Mesenteric fat pad (tissue), 1 donor: Measurements from ENCODE around the gene NAV2. TPM values are rescaled to one million over a fixed set of nuclear protein-coding genes. Genes with fewer than 3 reads are reported as not detected.

Experiments
- DNase-seq: peaks from one replicate; pipeline ENCODE4 v3.0.0-alpha.2; 2020; ENCODE audit warnings: low spot score
- total RNA-seq: library from RNA; stranded (reverse); fragmentation: NEBNext Ultra II Directional; extraction: Animal tissue kit (Norgen Biotek cat#: 25700); gene quantifications from one replicate; pipeline ENCODE4 v1.2.1, GENCODE V29; 2021
- donor health status: DM: yes; HTN: yes; CAD: no.

NAV2 gene
- total RNA-seq, 1 donor from 2014 or later = 13.7 TPM

DNA sequence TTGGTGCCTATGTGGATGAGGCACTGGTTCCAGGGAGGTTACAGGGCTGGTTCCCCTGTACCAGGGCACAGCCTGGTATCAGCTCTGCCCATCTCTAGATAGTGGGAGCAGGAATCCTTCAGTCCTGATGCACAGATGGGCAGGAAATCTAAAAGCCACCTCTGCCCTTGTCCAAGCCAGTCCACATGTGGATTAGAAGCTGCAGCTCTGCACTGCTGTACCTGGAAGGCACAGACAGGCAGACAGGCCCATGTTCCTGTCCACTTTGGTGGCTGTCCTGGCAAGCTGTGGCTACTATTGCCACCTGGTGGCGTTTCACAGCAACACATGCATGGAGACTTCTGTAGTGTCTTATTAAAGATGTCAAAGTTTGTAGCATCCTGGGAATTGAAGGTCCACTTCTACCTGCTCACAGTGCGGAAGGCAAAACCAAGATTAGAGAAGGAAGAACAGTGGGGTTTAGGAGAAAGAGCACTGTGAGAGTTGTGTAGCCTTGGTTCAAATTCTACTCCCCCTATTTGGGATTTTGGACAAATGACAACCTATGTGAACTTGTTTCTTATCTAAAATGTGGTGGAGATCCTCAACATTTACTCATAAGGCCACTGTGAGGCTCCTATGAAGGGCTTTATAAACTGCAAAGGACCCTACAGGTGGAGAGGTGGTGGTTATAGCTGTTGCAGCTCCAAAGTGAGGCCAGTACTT is 30.1 kb downstream of the NAV2 start:
- no peak for DNase-seq

DNA sequence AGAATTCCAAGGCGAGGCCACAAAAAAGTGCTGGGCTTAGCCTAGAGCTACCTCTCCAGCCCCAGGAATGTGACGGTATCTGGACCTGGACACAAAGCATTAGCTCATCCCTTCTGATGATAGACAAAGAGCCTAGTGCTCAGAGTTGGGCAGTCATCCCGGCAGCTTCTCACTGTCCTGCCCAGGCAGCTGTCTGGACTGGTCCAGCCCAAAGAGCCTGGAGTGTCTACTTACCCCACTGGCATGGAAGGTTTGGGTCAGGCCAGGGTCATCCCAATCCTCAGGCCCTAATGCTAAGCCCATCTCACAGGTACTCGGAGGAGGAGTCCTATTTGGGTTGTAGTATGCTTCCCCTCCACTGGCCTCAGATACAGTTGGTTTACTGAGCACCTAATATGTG is 31.0 kb downstream of the NAV2 start:
- no peak for DNase-seq

DNA sequence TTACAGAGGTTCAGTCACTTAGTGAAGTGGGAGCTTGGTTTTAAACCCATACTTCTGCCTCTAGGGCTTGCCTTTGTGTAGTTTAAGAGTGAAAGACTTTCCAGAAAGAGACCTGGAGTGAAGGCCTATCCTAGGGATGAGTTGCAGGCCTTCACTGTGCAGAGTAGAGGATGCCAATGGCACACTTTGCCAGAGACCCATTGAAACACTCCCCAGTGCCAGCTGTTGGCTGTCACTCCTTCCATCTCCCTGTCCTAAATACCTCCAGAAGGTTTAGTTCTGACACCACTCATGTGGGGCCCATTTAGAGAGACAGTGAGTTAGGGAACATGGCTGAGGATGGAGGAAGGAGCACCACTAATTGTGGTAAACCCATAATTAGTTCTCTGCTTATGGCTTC is 31.5 kb downstream of the NAV2 start:
- no peak for DNase-seq

DNA sequence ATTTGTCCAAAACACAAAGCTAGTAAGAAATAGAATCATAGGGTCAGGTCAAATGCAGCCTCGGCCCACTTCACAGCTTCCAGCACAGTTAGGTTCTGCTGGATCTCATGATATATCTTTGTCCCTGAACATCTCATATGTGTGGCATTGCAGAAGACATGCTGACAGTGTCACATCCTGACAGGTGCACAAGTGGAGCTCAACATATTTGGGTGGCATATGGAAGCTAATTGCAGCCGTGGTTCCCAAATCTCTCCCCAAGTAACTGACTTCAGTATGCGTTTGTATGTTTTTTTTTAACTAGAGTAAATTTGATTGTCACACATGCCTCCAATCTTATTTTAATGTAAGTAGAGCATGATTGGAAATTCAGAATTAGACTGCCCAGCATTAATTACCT is 33.4 kb downstream of the NAV2 start:
- DNase-seq = no peak

DNA sequence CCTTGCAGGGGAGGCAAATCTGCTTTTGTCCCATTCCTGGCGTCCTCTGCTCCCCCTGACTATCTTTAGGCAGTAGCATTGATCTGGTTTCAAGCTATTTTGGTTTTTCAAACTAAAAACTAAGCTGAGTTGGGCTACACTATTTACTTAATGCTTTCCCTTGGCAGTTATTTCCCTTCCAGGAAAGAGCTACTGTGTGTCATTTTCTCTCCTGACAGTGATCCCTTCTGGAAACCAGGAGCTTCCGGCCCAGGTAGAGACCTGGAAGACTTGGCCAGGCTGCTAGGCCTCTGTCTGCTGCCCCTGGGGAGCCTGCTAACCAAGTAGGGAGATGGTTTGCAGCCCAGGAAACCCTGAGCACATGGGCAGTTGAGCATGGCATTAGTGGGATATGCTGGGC is 35.0 kb downstream of the NAV2 start:
- DNase-seq = no peak

DNA sequence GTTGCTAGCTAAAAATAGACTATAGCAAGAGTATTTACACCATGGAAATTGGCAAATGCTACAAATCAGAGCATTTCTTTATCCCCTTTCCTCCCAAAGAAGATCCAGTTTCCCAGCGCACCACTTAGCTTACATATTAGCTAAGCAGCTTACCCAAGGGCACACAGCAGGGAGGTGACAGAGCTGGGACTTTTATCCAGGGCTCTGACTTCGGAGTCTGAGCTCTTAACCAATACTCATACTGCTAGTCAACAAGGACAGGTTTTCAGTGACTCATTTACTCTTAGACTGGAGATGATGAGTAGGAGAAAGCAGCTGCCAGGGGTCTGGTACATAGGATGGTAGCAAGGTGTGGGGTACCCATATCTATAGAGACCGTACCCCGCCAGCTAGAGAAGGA is 38.4 kb downstream of the NAV2 start:
- no peak for DNase-seq

DNA sequence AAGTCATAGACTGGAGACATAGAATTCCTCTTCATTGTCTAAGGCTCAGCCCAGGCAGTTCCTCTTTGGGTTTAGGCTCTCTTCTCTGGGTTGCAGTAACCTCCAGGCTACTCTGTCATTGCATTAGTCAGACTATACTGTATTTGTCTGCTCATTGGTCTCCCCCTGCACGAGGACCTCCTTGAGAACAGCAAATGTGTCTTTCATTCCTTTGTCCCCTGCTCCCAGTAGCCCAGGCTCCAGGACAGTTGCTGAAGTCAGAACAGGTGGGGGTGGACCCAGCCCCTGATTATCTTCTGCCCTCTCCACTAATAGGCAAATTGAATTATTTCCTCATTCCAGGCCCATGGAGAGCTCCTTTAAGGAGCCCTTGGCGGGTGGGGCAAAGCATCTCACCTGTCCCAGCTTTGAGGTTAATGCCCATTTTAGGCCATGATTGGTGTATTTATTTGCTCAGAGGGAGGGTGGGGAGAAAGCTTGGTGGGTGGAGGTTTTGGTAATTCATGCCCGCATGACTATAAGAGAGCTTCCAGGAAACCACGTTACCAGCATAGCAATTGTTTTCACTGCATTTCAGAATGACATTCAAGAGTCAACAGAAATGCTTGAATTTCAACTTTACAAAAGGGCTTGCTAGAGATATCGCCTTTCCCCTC is 40.9 kb downstream of the NAV2 start:
- DNase-seq = no peak

DNA sequence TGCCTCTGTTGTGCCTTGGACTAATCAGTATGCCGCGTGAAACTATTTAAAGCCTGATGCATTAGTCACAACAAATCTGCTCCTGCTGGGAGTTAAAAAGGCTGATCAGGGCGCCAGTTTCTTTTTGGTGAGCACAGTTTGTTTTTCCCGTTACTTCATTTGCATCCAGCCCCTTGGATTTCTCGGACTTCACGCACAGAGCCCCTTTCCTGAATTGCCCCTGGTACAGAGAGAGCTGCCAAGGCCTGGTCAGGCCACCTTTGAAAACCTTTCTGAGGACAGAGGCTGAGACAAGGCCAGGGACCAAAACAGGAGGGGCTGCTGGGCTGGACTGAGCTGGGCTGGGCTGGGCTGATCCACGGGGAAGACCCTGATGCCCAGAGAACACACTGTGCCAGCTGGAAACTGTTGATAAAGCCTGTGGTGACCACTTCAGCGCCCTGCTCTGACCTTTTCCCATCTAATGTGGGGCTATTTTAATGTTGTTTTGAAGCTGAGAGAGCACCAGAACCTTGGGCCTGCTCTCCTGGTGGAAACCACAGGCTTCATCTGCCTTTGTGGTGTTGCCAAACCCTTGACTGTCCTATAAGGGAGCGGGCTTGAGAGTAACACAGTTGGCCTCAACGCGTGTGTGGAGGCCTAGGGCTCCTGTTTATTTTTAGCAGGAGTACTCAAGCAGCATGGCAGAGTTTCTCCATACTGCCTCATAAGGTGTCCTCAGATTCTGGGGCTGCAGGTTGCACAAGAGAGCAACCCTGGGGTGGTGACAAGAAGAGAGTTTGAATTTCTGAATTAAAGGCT is 44.2 kb downstream of the NAV2 start:
- DNase-seq = no peak

DNA sequence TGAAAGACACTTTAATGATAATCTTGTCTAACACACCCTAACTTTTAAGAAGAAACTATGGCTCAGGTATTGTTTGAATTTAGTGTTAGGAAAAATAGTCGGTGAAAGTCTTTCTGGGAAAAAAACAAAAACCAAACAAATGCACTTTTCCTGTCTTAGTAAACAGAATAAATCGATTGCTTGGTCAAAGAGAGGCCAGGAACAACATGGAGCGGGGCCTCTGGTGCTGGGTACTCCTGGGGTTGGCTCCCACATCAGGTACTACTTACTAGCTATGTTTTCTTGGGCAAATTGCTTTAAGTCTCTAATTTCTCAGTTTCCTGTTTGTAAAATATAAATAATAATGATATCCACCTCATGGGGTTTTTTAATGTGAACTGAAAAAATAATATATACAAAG is 46.8 kb downstream of the NAV2 start:
- no peak for DNase-seq

DNA sequence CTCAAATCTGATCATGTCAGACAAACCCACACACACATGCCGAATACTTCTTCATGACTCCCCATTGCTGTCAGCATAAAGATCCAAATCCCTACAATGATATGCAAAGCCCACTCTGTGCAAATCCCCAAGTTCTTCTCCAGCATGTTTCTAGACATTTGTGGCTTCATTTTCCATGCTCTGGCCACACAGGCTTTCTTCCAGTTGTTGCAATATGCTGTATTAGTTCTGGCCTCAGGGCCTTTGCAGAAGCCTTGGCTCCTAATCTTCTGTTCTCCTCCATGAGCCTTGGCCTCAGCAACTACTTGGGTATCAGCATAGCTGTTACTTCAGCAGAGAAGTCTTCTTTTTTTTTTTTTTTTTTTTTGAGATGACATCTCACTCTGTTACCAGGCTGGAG is 49.6 kb downstream of the NAV2 start:
- no peak for DNase-seq

DNA sequence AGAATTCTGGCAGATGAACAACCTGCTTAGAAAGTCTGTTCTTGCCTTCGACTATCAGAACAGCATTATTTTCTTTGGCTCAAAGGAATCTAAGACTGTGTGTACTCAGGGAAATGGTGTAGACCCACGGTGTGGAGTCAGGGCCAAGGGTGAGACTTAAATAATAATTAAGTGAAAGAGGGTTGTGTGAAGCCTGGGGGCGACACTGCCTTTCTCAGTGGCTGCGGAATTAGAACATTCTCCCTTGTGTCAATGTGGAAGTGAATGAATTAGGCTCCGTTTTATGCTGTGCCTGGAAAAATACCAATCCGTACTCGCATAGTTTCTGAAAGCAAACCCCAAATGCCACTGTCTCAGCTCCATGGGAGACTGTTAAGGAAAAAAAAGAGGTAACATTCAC is 50.7 kb downstream of the NAV2 start:
- no peak for DNase-seq

DNA sequence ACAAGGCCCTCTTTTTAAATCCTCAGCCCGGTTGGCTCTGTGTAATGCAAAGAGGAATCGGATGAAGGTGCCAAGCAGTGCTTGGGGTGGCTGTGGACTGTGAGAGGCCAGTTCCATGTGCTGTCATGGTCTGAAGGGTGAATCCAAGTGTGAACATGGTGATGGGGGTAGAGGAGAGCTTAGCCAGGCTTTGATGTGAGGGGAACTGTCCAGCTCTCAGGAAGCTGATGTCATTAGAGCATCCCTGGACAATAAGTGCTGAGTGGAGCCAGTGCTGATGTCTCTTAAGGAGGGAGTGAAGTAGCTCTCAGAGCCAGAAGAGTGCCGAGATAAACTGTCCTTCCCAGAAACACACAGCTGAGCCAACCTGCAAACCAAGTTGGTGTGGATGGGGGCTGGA is 53.6 kb downstream of the NAV2 start:
- no peak for DNase-seq

DNA sequence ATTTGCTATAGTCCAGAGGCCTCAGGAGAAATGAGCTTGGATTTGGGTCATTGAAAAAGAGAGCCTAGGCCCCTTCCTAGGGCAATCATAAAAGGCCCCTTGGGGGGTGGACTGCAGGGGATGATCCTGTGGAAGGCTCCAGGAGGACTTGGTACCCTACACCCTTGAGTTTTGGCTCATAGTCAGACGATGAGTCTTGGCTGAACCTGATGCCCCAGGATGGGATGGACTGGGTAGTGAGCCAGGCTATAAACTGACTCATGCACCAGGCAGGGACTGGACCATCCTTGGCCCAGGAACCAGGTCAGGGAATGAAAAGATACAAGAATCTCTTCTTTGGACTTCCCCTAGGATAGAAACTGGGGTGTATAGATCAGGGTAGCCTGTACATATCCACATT is 54.2 kb downstream of the NAV2 start:
- DNase-seq = no peak

DNA sequence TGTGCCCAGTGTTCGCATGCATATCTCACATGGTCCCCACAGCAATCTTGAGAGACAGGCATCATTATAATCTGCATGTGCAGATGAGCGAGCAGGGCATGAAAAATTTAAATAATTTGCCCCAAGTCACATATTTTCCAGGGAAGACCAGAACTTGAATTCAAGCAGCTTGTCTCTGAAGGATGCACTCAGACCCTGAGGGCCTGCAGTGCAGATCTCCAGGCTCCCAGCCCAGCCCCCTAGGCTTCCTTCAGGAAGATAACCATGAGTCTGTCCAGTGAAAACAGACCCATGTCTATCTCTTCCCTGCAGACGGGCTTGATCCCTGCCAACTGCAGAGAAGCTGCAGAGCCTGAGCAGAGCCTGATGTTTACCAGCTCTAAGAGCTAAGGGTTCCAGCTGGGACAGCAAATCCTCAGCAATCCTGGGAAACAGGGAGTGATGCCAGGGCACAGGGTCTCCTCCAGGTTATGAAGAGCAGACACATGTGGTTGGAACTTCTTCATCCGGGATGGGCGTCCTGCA is 55.1 kb downstream of the NAV2 start:
- no peak for DNase-seq

DNA sequence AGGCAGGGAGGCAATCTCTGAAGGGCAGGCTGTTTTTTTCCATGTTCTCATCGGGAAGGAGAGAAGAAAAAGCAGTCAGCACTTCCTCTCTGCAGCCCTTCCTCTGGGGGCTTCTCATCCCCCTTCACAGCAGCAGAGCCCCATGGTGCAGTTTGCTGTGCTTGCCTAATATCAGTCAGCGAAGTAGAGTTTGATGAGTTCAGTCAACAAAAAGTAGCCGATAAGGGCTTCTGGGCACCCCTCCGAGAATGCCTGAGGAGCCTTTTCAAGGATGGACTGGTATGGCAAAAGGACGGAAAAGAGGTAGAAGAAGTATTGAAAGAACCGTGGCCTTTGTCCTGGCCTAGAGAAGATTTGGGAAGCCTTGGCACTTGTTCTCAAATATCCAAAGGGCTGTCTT is 55.6 kb downstream of the NAV2 start:
- no peak for DNase-seq

DNA sequence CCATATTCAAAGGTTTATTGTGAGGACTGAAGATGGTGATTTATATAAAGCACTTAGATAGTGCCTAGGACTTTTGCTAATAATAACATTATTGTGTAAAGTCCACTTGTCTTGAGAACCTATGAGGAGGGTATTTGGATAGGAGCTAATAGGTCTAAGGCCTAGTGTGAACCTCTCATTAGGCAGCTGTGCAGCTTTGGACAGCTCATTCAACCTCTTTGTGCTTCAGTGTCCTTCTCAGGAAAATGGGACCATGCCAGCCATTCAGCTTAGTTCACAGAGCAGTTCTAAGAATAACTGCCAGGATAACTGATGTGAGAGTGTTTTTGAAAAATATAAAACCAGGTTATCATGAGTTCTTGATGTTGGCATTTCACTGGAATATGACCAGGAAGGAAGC is 56.2 kb downstream of the NAV2 start:
- no peak for DNase-seq

DNA sequence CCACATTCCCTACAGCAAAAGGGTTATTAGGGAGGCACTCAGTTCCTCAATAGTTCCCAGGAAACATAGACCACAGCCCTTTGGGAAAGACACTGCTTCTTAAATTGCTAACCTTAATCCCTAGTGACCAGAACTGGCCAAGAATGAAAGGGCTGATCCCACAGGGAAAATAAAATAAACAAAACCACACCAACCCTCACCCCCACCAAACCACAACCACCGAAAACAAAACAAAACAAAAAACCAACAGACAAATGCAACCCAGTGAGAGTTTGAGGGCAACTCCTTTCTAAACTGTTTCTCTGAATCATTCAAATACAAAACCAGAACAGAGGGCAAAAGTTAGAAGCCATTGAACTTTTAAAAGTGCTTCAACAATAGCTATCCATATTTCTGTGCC is 57.2 kb downstream of the NAV2 start:
- DNase-seq = no peak

DNA sequence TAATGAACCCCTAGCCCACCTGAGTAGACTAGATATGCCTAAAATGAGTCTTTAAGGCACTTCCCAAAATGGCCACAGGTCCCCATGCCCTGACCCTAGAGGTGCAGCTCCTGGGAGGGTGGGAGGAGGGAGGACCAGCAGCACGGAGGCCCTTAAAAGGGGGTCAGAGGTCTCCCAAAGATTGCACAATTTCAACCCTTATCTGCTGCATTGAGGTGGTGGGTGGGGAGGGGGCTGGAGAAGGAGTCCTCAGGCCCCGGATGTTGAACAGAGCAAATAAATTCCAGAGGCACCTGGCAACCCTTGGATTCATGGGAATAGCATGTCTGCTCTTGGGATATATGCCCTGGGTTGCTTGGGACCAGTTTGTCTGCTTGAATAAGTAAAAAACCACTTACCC is 57.6 kb downstream of the NAV2 start:
- no peak for DNase-seq

DNA sequence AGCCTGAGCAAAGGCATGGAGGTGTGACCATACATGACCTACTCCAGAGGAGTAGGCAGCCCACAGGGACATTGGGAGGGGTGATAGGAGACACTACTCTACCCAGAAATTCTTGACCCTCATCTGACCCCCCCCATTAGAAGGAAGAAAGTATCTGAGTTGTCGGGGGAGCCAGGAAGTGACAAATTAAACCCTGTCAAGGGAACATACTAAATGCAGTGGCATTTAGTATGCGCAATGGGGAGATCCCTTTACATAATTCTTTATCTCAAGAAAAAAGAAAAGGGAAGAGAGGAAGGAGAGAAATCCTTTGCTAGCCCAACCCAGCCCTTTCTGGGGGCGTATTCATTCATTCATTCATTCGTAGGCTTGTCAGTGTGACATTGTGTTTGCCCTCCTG is 58.8 kb downstream of the NAV2 start:
- no peak for DNase-seq

DNA sequence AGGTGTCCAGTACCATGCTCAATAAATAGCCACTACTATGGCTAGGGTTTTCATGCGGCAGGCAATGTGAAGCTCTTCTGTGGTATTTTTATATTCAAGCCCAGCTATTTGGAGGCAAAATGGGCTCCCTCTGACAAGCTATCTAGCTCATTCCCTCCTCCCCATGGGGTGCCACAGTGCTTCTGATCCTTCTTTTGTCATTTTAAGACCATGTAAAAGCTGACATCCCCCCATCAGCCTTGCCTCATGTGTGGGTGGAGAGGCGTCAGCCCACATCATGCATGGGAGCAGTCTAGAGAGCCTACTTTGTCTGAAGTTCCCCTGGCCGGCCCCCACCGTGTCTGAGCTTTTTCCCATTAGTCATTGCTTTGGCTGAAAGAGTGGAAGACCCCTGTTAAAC is 59.8 kb downstream of the NAV2 start:
- DNase-seq = no peak

DNA sequence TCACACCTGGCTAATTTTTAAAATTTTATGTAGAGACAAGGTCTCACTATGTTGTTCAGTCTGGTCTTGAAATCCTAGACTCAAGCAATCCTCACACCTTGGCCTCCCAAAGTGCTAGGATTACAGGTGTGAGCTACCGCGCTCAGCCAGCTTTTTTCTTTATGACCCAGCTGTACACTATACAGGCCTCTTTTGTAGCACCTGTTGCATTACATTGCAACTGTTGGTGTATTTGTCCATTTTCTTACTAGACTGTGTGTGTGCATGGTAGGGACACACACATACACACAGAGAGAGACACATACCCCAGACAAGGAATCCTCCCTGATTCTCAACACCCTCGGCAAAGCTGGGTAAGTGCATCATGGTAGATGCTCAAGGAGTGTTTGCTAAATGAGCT is 61.7 kb downstream of the NAV2 start:
- DNase-seq = no peak

DNA sequence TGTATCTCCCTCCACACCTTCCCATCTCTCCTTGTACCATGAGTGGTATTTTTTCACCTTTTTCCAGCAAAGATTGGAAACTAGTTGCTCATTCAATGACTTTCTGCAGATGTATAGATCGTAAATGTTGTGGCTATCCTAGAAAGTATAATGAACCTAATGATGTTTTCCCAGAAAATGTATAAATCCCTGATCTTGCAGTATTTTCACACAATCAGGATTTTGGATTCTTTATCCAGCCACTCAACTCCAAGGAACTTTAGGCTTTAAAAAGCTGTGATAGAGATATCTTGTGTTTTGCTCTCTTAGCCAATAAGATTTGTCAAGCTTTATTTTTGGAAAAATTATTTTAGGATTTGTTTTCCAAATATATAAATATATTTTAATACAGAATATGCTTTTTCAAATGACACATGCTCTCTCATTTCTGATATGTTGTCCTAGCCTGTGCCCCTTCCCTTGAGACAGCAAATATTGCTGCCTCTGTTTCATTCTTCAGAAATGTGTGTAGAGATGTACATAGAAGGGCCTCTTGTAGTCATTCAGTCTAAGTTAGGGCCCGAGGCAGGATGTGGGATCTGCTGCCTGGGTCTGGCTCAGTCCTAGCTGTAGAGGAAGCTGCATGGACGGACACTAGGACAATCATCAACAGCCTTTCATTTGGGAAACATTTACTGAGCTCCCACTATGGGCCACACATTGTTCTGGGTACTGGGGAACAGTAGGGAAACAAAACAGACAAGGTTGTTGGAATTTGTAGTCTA is 62.4 kb downstream of the NAV2 start:
- DNase-seq = no peak
